ENCODE data around the gene TOMM34.

GRCh38 chr20:44997171-44997570, 37.0 kb upstream of the TOMM34 start:
- TF ChIP-seq, protein P1, sequence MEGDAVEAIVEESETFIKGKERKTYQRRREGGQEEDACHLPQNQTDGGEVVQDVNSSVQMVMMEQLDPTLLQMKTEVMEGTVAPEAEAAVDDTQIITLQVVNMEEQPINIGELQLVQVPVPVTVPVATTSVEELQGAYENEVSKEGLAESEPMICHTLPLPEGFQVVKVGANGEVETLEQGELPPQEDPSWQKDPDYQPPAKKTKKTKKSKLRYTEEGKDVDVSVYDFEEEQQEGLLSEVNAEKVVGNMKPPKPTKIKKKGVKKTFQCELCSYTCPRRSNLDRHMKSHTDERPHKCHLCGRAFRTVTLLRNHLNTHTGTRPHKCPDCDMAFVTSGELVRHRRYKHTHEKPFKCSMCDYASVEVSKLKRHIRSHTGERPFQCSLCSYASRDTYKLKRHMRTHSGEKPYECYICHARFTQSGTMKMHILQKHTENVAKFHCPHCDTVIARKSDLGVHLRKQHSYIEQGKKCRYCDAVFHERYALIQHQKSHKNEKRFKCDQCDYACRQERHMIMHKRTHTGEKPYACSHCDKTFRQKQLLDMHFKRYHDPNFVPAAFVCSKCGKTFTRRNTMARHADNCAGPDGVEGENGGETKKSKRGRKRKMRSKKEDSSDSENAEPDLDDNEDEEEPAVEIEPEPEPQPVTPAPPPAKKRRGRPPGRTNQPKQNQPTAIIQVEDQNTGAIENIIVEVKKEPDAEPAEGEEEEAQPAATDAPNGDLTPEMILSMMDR (IDR thresholded peaks at IDR 0.05): no peak
- no peak for TF ChIP-seq POLR2A (IDR thresholded peaks at IDR 0.05)
